ENCODE measurements around the gene GALNT7.

The GALNT7 gene

DNA sequence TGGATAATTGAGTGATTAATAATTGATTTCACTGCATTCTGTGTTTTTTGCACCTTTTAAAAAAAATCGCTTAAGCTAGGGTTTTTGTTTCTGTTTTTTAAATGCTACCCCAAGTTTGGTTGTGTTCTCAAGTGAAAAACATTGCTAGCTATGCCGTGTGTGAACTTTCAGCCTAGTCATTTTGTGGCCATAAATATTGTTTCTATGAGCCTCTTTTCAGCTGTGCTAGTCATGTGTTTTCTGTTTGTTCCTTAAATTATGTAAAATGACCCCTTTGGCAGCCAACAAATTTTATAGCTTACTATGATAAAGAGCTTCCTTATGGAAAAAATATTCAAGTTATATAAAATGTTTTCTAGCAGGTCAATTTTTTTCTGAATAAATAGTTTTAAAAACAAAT is 59.1 kb downstream of the GALNT7 start:
- Histone ChIP-seq H4K20me1 (ENCODE audit: insufficient read depth, low read length) (no peaks in the 10 kb centered on the region), H3K4me3 (ENCODE audit: low read length) (no peak overlapping the region), H3K79me2 (ENCODE audit: low read length) (peaks cover 3% of the 10 kb centered on the region; the same call in 1 of the 2 replicates), H3K27ac (ENCODE audit: low read length) (no peak overlapping the region), H3K4me1 (ENCODE audit: low read length) (no peaks in the 10 kb centered on the region), H2AFZ (ENCODE audit: low read depth, low read length) (no peak overlapping the region), H3K36me3 (replicated peaks; ENCODE audit: low read depth, low read length) (peaks cover 4% of the 10 kb centered on the region), H3K9ac (ENCODE audit: low read length) (no peak overlapping the region), H3K27me3 (ENCODE audit: low read depth, low read length) (no peaks in the 10 kb centered on the region), H3K4me2 (ENCODE audit: low read length) (no peak overlapping the region), H3K9me3 (ENCODE audit: insufficient read depth, low read length) (no peaks in the 10 kb centered on the region)
- no peak for TF ChIP-seq EZH2phosphoT487 (IDR thresholded peaks at IDR 0.05; ENCODE audit: low read depth)
- TF ChIP-seq CTCF (IDR thresholded peaks at IDR 0.05; ENCODE audit: low read depth, low read length) = no peak

DNA sequence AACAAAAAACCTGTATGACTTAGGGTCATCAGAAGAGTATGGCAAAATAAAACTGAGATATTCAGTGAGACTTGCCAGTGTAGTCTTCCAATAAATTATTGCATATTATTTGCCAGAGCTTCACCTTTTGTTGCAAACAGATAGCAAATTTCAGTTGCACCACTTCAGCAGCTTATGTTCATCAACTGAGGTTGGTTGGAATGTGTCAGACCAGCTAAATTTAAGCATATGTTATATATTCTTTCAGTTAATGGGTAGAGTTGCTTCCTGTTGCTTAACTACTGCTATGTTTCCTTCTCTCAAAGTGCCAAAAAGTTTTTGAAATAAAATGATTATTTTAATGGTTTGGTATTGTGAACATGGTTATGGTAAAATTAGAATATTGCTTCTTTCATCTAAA is 61.5 kb downstream of the GALNT7 start:
- Histone ChIP-seq H3K4me3 (ENCODE audit: low read length) (no peak overlapping the region), H3K9ac (ENCODE audit: low read length) (no peak overlapping the region)
- TF ChIP-seq CTCF (IDR thresholded peaks at IDR 0.05; ENCODE audit: low read depth, low read length) (no peak), EZH2phosphoT487 (IDR thresholded peaks at IDR 0.05; ENCODE audit: low read depth) (no peak)

DNA sequence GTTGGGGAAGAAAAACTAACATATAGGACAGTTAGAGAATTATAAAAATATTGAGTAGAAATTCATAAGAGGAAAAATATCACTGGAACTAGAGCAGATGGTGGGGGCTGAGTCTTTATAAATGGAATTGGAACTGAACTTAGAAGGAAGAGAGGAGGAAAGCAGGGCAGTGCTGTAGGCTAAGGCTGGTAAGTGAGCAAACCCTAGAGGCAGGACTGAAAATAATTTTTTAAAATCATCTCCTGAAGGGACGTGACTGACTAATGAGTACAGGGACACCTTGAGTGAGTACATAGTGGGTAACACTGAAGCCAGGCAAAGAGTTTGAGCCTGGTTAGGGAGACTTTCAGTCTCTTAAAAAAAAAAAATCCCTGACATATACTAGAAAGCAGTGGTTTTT is 63.3 kb downstream of the GALNT7 start:
- H3K4me1 ChIP-seq (ENCODE audit: low read length) = no peaks in the 10 kb centered on the region
- H3K9me3 ChIP-seq (ENCODE audit: insufficient read depth, low read length) = no peaks in the 10 kb centered on the region
- no peak overlapping the region for H3K4me3 ChIP-seq (ENCODE audit: low read length)
- H3K27ac ChIP-seq (ENCODE audit: low read length) = no peak overlapping the region
- no peaks in the 10 kb centered on the region for H3K79me2 ChIP-seq (ENCODE audit: low read length)
- no peak overlapping the region for H3K9ac ChIP-seq (ENCODE audit: low read length)
- no peaks in the 10 kb centered on the region for H3K36me3 ChIP-seq (replicated peaks; ENCODE audit: low read depth, low read length)
- TF ChIP-seq EZH2phosphoT487 (IDR thresholded peaks at IDR 0.05; ENCODE audit: low read depth) (no peak), CTCF (IDR thresholded peaks at IDR 0.05; ENCODE audit: low read depth, low read length) (peak; percentile 43)
- H2AFZ ChIP-seq (ENCODE audit: low read depth, low read length) = no peak overlapping the region
- no peaks in the 10 kb centered on the region for H3K27me3 ChIP-seq (ENCODE audit: low read depth, low read length)
- no peaks in the 10 kb centered on the region for H4K20me1 ChIP-seq (ENCODE audit: insufficient read depth, low read length)
- no peak overlapping the region for H3K4me2 ChIP-seq (ENCODE audit: low read length)

More for the DNA sequence above, 61.5 kb downstream of the GALNT7 start:
- Histone ChIP-seq H3K4me2 (ENCODE audit: low read length) (no peak overlapping the region), H3K79me2 (ENCODE audit: low read length) (no peaks in the 10 kb centered on the region), H4K20me1 (ENCODE audit: insufficient read depth, low read length) (no peaks in the 10 kb centered on the region), H3K36me3 (replicated peaks; ENCODE audit: low read depth, low read length) (no peaks in the 10 kb centered on the region), H3K27ac (ENCODE audit: low read length) (no peak overlapping the region), H3K4me1 (ENCODE audit: low read length) (no peaks in the 10 kb centered on the region), H3K27me3 (ENCODE audit: low read depth, low read length) (no peaks in the 10 kb centered on the region), H3K9me3 (ENCODE audit: insufficient read depth, low read length) (no peaks in the 10 kb centered on the region), H2AFZ (ENCODE audit: low read depth, low read length) (no peak overlapping the region)

DNA sequence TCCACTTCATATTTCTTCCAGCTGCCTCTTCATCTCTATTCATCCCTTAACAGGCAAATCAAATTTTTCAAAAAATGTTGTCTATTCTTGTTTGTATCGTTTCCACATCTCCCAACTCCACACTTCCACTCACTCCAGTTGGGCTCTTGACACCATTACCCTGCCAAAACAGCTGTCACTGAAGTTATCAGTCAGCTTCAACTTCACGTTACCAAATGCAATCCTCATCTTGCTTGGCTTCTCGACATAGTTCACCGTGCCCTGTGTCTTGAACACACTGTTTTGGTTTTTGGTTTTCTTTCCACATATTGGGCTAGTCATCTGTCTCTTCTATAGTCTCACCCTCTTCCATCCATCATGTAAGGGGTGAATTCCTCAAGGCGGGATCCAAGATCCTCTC is 65.2 kb downstream of the GALNT7 start:
- Histone ChIP-seq H3K36me3 (replicated peaks; ENCODE audit: low read depth, low read length) (no peaks in the 10 kb centered on the region), H2AFZ (ENCODE audit: low read depth, low read length) (no peak overlapping the region), H3K4me1 (ENCODE audit: low read length) (no peaks in the 10 kb centered on the region), H3K27me3 (ENCODE audit: low read depth, low read length) (no peaks in the 10 kb centered on the region), H3K9me3 (ENCODE audit: insufficient read depth, low read length) (no peaks in the 10 kb centered on the region), H3K79me2 (ENCODE audit: low read length) (no peaks in the 10 kb centered on the region), H3K4me2 (ENCODE audit: low read length) (no peak overlapping the region), H4K20me1 (ENCODE audit: insufficient read depth, low read length) (no peaks in the 10 kb centered on the region), H3K9ac (ENCODE audit: low read length) (no peak overlapping the region), H3K4me3 (ENCODE audit: low read length) (no peak overlapping the region), H3K27ac (ENCODE audit: low read length) (no peak overlapping the region)
- TF ChIP-seq CTCF (IDR thresholded peaks at IDR 0.05; ENCODE audit: low read depth, low read length) (no peak), EZH2phosphoT487 (IDR thresholded peaks at IDR 0.05; ENCODE audit: low read depth) (no peak)
